ENCODE measurements around the gene R3HCC1L. TPM values are rescaled to one million over a fixed set of nuclear protein-coding genes. Genes with fewer than 3 reads are reported as not detected.

Gene R3HCC1L
- total RNA-seq, 4 donors from 2014 or later = 17.7 to 27.3 (median 25.3) TPM

DNA sequence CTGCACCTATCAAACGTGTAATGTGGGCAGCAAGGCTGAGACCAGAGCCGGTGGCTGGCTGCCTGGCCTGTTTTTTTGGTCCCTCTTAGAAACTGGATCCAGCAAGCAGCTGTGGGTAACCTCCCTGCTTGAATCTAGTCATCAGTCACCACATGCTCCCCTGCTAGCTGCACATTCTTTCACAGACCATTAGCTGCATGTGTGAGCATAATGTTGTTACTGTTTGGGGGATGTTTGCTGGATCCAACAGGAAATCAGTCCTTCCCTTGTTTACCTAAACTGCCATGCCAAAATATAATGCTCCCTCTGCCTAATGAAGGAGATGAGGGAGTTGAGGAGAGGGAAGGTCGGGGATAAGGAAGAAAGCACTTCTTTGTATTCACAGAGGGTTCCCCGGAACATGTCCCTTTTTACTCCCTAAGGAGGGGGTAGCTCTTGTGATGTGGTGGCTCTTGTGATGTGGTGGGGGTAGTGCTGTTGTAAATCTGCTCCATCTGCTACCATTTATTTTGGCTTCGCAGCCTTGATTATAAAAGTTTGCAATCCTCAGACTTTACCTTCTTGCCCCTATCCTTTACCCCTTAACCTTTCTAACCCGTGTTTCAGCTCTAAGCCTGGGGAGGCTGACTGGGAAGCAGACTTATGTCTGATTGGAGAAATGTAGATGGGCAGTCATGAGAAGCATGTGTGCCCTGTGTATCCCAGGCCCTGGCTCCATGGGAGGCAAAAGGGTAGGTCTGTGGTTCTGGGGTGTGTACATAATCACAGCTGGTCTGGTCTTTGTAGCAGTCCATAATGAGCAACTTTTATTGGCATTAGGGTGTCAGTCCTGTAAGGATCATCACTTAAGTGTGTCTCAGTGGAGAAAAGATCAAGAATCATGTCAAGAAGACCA, 112.7 kb downstream of the R3HCC1L start:
- DNase-seq = no peak
- H3K9me3 ChIP-seq = no peaks in the 10 kb centered on the region
- 75 to 86% methylated on average over 3 to 6 of the region's 6 CpGs for WGBS, 2 donors (ENCODE audit: low coverage in 1 of 2)
- peaks cover 0 to 3% (median 0%) of the 10 kb centered on the region in 4 donors for H3K4me1 ChIP-seq
- no peak overlapping the region for H3K4me3 ChIP-seq
- intact Hi-C loops (cut with DNase I; ENCODE audit: low total_unique reads) (no loop called here), in situ Hi-C loops (cut with MboI; ENCODE audit: low pct_ligation_motif_present in 1 of 4, low pct_unique_long_range_greater_than_20kb in 1 of 4, low sequenced_read_pairs in 3 of 4) (no loop called here)
- H3K27me3 ChIP-seq = no peaks in the 10 kb centered on the region
- peaks cover 0 to 46% (median 2%) of the 10 kb centered on the region in 4 donors for H3K36me3 ChIP-seq
- H3K27ac ChIP-seq = no peak overlapping the region
- no peak for TF ChIP-seq EP300 (IDR thresholded peaks at IDR 0.05; ENCODE audit: low read depth)
- TF ChIP-seq, protein P1, sequence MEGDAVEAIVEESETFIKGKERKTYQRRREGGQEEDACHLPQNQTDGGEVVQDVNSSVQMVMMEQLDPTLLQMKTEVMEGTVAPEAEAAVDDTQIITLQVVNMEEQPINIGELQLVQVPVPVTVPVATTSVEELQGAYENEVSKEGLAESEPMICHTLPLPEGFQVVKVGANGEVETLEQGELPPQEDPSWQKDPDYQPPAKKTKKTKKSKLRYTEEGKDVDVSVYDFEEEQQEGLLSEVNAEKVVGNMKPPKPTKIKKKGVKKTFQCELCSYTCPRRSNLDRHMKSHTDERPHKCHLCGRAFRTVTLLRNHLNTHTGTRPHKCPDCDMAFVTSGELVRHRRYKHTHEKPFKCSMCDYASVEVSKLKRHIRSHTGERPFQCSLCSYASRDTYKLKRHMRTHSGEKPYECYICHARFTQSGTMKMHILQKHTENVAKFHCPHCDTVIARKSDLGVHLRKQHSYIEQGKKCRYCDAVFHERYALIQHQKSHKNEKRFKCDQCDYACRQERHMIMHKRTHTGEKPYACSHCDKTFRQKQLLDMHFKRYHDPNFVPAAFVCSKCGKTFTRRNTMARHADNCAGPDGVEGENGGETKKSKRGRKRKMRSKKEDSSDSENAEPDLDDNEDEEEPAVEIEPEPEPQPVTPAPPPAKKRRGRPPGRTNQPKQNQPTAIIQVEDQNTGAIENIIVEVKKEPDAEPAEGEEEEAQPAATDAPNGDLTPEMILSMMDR (IDR thresholded peaks at IDR 0.05) = no peak
- TF ChIP-seq POLR2A (IDR thresholded peaks at IDR 0.05) = no peak
- no peak for TF ChIP-seq POLR2AphosphoS5 (IDR thresholded peaks at IDR 0.05)

DNA sequence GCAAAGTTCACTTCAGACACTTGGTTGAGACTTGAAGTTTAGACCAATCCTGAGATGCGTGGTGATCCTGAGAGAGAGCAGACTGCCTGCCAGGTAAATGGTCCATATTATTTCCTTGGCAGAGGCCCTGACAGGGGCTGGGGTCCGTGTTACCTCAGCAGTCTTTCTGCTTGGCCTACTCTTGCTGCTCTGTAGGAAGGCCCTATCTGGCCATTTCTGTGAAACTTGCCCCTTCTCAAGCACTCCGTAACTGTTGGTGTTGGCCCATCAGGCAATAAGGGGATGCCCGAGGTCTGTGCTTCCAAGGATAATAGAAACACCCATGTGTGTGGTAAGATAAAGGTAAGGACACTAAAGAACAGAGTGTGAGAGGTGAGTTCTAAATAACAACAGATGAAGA, 113.6 kb downstream of the R3HCC1L start:
- intact Hi-C loops (cut with DNase I; ENCODE audit: low total_unique reads) = no loop called here
- H3K27me3 ChIP-seq = no peaks in the 10 kb centered on the region
- H3K4me1 ChIP-seq = peaks cover 0 to 3% (median 0%) of the 10 kb centered on the region in 4 donors
- in situ Hi-C loops (cut with MboI; ENCODE audit: low pct_ligation_motif_present in 1 of 4, low pct_unique_long_range_greater_than_20kb in 1 of 4, low sequenced_read_pairs in 3 of 4) = no loop called here
- H3K4me3 ChIP-seq = no peak overlapping the region
- no peak for DNase-seq
- no peaks in the 10 kb centered on the region for H3K9me3 ChIP-seq
- H3K36me3 ChIP-seq = peaks cover 0 to 46% (median 2%) of the 10 kb centered on the region in 4 donors
- WGBS, 2 donors (ENCODE audit: low coverage in 1 of 2) = 87 to 93% methylated on average over 2 to 4 of the region's 4 CpGs
- no peak for TF ChIP-seq POLR2AphosphoS5 (IDR thresholded peaks at IDR 0.05)
- no peak for TF ChIP-seq POLR2A (IDR thresholded peaks at IDR 0.05)
- TF ChIP-seq, protein P1 (IDR thresholded peaks at IDR 0.05) = no peak
- H3K27ac ChIP-seq = no peak overlapping the region

DNA sequence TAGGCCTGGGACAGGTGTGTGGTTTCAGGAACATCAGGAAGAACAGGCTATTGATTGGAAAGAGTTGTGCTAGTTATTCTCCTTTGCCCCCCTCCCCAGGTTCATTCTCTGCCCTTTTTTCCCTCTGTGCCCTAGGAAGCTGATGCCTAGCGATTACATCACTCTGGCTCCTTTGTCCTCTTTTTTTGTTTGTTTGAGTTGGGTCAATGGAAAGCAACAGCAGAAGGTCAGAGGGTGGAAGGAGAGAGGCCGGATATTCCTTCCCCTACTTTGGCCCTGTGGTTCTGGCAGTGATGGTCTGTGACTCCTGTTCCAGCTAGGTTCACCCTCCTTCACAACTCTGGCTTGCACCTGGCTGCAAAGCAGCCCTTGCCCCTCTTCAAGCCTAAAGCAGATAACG, 114.7 kb downstream of the R3HCC1L start:
- no peak for DNase-seq
- H3K27me3 ChIP-seq = no peaks in the 10 kb centered on the region
- intact Hi-C loops (cut with DNase I; ENCODE audit: low total_unique reads) = no loop called here

DNA sequence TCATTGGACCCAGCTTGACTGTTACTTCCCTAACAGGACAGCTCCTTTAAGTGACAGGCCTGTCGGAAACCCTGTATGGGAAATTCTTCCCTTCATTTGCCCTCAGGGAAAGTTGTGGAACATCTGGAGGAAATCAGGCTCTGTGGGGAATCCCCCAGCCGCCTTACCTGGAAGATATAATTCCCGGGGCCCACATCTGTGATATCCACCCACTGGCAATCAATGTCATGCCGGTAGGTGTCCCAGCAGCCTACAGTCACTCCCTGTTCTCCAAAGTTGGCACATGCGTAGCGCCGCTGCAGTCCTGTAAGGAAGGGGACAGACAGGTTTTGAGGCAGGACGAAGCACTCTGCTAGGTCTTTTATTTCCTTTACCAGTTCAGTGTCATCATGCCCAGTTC, 116.9 kb downstream of the R3HCC1L start:
- H3K36me3 ChIP-seq = peaks cover 0 to 18% (median 2%) of the 10 kb centered on the region in 4 donors
- in situ Hi-C loops (cut with MboI; ENCODE audit: low pct_ligation_motif_present in 1 of 4, low pct_unique_long_range_greater_than_20kb in 1 of 4, low sequenced_read_pairs in 3 of 4) = no loop called here
- TF ChIP-seq, protein P1 (IDR thresholded peaks at IDR 0.05) = no peak
- no peak for TF ChIP-seq EP300 (IDR thresholded peaks at IDR 0.05; ENCODE audit: low read depth)
- no peak for TF ChIP-seq POLR2AphosphoS5 (IDR thresholded peaks at IDR 0.05)
- TF ChIP-seq POLR2A (IDR thresholded peaks at IDR 0.05) = no peak

More for the DNA sequence above, 114.7 kb downstream of the R3HCC1L start:
- H3K36me3 ChIP-seq = peaks cover 0 to 38% (median 2%) of the 10 kb centered on the region in 4 donors
- TF ChIP-seq, protein P1 (IDR thresholded peaks at IDR 0.05) = no peak
- TF ChIP-seq POLR2AphosphoS5 (IDR thresholded peaks at IDR 0.05) (no peak), EP300 (IDR thresholded peaks at IDR 0.05; ENCODE audit: low read depth) (no peak), POLR2A (IDR thresholded peaks at IDR 0.05) (no peak)
- no peak overlapping the region for H3K27ac ChIP-seq
- 77 to 80% methylated on average over 3 of the region's 3 CpGs for WGBS, 2 donors (ENCODE audit: low coverage in 1 of 2)
- H3K9me3 ChIP-seq = no peaks in the 10 kb centered on the region
- in situ Hi-C loops (cut with MboI; ENCODE audit: low pct_ligation_motif_present in 1 of 4, low pct_unique_long_range_greater_than_20kb in 1 of 4, low sequenced_read_pairs in 3 of 4) = no loop called here
- H3K4me1 ChIP-seq = peaks cover 0 to 3% (median 0%) of the 10 kb centered on the region in 4 donors
- no peak overlapping the region for H3K4me3 ChIP-seq

More for the DNA sequence above, 116.9 kb downstream of the R3HCC1L start:
- Histone ChIP-seq H3K4me1 (peaks cover 0 to 3% (median 0%) of the 10 kb centered on the region in 4 donors), H3K4me3 (no peak overlapping the region), H3K9me3 (no peaks in the 10 kb centered on the region), H3K27ac (no peak overlapping the region), H3K27me3 (no peaks in the 10 kb centered on the region)
- intact Hi-C loops (cut with DNase I; ENCODE audit: low total_unique reads) = no loop called here
- DNase-seq = no peak
- 57 to 79% methylated on average over 1 to 8 of the region's 8 CpGs for WGBS, 2 donors (ENCODE audit: low coverage in 1 of 2)
